ENCODE results near the gene SMAD5.

DNA sequence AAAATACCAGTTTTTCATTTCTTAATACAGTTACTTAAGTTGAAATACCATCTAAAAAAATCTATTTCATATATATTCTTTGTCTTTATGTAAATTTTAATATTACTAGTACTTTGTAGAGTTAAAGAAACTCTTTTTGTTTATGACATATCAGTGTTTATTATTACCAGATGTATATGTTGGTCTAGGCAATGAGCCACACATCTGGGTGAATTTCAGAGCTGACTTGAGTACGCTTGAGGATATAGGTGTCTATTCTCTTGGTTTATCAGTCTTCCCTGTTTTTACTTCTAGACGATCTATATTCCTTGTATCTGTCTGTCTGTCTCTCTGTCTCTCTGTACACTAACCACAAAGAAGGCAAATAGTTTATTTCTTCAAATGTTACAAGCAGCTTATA, 2.9 kb downstream of the SMAD5 start:
- TF ChIP-seq, protein P1, sequence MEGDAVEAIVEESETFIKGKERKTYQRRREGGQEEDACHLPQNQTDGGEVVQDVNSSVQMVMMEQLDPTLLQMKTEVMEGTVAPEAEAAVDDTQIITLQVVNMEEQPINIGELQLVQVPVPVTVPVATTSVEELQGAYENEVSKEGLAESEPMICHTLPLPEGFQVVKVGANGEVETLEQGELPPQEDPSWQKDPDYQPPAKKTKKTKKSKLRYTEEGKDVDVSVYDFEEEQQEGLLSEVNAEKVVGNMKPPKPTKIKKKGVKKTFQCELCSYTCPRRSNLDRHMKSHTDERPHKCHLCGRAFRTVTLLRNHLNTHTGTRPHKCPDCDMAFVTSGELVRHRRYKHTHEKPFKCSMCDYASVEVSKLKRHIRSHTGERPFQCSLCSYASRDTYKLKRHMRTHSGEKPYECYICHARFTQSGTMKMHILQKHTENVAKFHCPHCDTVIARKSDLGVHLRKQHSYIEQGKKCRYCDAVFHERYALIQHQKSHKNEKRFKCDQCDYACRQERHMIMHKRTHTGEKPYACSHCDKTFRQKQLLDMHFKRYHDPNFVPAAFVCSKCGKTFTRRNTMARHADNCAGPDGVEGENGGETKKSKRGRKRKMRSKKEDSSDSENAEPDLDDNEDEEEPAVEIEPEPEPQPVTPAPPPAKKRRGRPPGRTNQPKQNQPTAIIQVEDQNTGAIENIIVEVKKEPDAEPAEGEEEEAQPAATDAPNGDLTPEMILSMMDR (IDR thresholded peaks at IDR 0.05), result no peak
- TF ChIP-seq POLR2A (IDR thresholded peaks at IDR 0.05), result no peak
